Hepatocyte (in vitro differentiated cells): Measurements from ENCODE around the gene RBCK1.

Experiments
- EZH2 ChIP-seq: fragments of 200-600 bp; sonication (generic); IDR thresholded peaks from 2 replicates; pipeline ENCODE4 v1.6.1; 2016; ENCODE audit warnings: antibody characterized with exemption, mild to moderate bottlenecking, borderline replicate concordance
- EZH2phosphoT487 ChIP-seq: fragments of 200-600 bp; sonication (generic); IDR thresholded peaks from one replicate; pipeline ENCODE4 v1.6.1; 2018; ENCODE audit warnings: antibody characterized with exemption, mild to moderate bottlenecking, low read depth, moderate library complexity; ENCODE audit not compliant: unreplicated experiment, severe bottlenecking
- TF ChIP-seq, protein P1 (sequence below): fragments of 200-600 bp; sonication (generic); IDR thresholded peaks from 2 replicates; pipeline ENCODE4 v1.5.1; 2016; ENCODE audit warnings: antibody characterized with exemption, mild to moderate bottlenecking; ENCODE audit not compliant: poor library complexity

DNA sequence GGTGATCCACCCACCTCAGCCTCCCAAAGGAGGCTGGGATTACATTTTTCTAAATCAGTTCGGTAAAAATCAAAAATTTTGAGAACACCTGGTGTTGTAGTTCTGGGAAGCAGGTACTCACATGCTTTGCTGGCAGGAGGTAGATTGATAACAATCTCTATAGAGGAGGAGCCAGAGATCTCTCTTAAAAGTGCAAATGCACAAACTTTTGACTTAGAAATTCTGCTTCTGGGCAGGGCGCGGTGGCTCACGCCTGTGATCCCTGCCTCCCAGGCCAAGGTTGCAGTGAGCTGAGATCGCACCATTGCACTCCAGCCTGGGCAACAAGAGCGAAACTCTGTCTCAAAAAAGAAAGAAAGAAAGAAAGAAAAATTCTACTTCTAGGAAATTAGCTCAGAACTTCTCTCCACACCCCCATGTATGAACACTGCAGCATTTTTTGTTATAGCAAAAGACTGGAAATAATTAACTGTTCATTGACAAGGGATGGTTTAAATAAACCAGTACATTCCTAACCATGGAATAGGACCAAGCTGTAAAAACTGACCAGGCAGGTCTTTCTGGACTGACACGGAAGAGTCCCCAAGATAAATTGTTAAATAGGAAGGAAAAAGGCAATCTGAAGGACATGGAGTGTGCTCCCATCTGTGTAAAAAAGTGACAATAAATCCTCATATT is 41.9 kb upstream of the RBCK1 start:
- TF ChIP-seq, protein P1, sequence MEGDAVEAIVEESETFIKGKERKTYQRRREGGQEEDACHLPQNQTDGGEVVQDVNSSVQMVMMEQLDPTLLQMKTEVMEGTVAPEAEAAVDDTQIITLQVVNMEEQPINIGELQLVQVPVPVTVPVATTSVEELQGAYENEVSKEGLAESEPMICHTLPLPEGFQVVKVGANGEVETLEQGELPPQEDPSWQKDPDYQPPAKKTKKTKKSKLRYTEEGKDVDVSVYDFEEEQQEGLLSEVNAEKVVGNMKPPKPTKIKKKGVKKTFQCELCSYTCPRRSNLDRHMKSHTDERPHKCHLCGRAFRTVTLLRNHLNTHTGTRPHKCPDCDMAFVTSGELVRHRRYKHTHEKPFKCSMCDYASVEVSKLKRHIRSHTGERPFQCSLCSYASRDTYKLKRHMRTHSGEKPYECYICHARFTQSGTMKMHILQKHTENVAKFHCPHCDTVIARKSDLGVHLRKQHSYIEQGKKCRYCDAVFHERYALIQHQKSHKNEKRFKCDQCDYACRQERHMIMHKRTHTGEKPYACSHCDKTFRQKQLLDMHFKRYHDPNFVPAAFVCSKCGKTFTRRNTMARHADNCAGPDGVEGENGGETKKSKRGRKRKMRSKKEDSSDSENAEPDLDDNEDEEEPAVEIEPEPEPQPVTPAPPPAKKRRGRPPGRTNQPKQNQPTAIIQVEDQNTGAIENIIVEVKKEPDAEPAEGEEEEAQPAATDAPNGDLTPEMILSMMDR = no peak
- TF ChIP-seq EZH2 = no peak
- no peak for TF ChIP-seq EZH2phosphoT487
